OCI-M2 (cell line): ENCODE data around the gene UBE2F.
"Not testable (repeated sequence)": the region's sequence is repeated elsewhere in the genome, so short reads cannot be mapped to it uniquely, and the experiment has no call there.

ENCODE experiments used
- DNase-seq: peaks from one replicate; lab custom pipeline; 2025; ENCODE audit not compliant: unreplicated experiment; lab: John Stamatoyannopoulos, UW

Gene UBE2F

DNA sequence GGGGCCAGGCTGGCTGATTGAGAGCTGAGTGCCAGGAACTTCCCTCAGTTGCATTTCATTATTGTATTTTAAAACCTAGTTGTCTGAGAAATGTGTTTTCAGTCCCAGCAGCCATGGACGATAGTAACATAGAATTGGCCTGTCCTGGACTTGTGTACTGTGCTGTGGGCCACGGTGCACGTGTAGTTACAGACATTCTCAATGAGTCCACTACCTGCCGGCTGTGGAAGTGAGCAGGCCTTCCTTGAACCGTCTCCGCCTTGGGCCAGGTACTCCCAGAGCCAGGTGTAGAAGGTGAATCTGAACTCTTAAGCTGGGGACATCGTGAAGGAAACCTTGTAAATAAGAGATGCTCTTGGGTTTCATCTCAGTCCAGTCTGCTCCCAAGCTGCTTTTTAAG, 47.0 kb downstream of the UBE2F start:
- DNase-seq: no peak

- DNase-seq: no peak
These were observed 48.9 kb downstream of the UBE2F start for GRCh38 chr2:238015705-238016104.

- no peak for DNase-seq
These were observed 49.7 kb downstream of the UBE2F start for GRCh38 chr2:238016526-238016925.

DNA sequence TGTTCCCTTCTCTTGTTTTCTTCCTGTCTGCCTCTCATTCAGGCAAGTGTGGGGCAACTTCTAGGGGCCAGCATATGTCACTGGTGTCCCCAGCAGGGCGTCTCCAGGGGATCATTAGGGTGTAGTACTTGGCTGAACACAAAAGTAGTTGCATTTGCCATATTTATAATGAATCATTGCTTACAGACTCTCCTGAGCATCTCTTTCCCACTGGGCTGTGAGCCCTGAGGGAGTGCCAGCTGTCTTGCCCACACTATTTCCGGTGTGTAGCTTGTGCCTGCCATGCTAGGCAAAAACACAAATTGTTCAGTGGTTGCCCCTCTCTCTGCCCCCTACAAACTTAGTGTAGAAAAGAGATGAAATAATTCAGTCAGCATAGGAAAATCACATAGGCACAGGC, 53.1 kb downstream of the UBE2F start:
- DNase-seq: no peak

- no peak for DNase-seq
These were observed 54.0 kb downstream of the UBE2F start for GRCh38 chr2:238020816-238021215.

- DNase-seq: no peak
These were observed 54.5 kb downstream of the UBE2F start for GRCh38 chr2:238021327-238021726.

GRCh38 chr2:238022594-238023157, 55.9 kb downstream of the UBE2F start:
- no peak for DNase-seq

DNA sequence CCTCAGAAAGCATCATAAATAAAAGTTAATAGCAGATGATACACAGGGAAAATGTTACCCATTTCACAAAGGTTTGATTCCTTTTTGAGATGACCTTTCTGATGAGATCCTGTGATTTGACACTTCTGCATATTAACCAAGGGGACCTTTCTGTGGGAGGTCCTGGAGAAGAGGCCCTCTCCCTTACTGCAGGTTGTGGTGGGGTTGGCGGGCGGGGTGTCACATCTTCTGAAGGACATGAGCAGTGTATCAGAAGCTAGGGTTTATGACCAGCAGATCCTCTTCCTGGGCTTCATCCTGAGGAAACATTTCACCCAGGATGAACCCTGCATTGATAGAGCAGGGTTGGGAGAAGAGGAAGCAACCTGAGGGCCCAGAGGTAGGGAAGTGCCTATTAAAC, 56.8 kb downstream of the UBE2F start:
- DNase-seq: no peak

GRCh38 chr2:238024986-238025385, 58.2 kb downstream of the UBE2F start:
- no peak for DNase-seq

DNA sequence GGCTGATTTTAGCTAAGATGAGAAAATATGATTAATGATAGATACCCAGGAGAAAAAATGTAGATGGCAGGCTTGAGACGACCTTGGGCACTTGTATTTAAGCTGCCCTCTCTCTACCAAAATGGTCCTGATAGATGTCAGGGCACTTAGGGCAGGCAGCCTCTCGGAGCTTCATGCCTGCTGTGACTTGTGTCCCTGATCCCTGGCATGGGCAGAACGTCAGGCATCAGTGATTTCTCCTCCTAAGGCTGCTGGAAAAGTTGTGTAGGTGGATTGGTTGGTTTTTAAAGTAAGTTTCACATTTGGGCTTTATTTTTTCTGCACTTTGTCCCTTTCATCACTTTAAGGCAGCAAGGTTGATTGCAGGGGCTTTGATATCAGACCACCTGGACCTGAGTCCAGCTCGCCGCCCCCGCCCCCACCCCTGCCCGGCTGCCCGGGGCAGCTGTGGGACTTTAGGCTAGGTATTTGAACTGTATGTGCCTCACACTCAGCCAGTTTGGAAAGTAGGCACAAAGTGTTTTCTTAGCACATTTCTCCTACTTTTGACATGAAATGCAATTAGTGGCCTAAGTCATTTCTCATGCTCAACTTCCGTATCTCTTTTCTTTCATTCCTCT, 59.0 kb downstream of the UBE2F start:
- DNase-seq: no peak

DNA sequence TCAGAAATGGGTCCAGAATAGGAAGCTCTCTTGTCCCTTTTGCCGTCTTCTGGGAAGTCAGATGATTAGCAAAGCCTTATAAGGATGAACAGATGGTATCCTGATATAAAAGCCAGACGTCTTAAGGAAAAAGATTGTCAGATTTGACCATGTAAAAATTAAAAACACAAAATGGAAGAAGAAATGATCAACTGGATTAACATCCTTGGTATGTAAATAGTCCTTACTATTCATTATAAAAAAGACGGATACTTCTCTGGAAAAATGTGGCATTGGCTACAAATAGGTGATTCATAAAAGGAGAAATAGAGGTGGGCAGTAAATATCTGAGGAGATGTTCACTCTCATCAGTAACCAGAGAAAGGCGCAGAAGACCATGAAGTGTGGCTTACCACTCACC, 60.2 kb downstream of the UBE2F start:
- no peak for DNase-seq

DNA sequence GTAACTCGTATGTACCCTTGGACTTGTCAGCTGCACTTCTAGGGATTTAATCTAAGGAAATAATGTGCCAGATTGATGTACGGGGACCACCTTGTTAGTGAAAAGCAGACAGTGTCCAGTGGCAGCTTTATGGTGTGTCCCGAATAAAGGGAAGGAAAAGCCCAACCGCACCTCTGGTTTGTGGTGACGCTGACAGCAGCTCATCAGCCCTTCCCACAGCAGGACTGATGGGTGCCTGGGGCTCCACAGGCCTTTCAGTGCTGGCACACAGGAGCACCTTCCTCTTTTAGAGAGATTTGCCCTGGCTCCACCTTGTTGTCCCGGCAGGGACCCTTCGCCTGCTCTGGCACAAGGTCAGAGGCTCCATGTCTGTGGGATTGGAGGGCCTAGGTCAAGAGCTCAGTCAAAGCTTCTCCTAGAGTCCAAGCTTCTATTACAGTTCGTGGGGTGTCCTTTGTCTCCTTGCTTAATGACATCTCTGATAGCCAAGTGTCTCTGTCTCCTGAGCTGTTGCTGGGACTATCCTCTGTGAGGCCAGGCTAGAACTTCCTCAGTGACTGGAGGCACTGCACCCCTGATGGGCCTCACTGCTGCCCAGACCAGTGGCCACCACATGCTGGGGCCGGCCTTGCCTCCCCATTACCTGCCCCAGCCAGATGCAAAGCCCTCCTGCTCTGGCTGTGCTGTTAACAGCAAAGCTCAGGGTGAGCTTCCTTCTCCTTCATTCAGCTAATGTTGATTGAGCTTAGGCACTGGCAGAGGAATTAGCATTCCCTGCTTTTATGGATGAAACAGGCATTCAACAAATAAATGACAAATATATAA, 61.0 kb downstream of the UBE2F start:
- DNase-seq: no peak

GRCh38 chr2:238029853-238030252, 63.0 kb downstream of the UBE2F start:
- DNase-seq: no peak

DNA sequence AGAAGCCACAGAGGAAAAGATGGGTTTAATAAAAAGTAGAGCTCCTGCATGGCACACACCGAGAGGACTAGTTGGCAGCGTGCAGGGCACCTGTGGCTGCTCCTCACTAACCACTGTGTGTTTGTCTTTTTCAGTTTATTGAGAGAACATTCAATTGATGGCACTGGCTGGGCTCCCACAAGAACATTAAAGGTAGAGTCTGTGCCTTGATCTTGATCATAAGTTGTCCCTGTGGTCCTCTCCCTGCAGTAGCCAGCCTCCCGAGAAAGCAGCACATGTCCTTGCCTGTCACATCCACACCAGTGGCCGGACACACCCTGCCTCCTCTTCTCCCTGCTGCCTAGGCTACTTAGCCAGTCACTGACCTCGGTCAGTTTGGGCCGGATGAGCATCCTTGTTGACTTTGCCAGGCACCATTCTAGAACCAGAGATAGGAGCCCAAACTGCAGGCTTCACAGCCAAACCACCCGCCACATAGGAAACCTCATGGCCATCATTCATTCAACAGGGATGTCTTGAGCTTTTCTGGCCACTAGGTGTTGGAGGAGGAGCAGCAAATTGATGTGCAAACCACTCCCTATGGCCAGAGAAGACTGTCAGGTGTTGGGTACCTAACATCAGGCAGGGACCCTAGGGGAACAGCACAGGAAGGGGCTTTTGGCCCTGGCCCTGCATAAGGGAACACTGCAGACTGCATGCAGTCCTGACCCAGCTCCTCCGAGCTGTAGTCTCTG, 63.8 kb downstream of the UBE2F start:
- no peak for DNase-seq

DNA sequence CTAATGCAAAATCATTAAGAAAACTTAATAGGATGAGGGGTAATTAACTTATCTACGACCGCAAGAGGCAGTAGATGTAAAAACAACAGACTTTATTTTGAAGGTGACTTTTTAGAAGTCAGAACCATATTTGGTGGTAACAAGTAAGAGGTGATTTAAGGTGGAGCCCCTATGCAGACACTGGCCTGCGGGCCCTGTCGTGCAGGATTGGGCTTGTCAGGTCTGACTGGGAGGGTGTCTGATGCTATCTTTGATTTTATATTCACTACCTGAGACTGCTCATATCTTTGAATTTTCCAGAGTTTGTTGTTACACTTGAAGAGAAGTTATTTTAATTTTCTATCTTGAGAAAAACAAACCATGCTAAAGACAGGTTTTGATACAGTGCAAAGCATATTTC, 64.9 kb downstream of the UBE2F start:
- no peak for DNase-seq

DNA sequence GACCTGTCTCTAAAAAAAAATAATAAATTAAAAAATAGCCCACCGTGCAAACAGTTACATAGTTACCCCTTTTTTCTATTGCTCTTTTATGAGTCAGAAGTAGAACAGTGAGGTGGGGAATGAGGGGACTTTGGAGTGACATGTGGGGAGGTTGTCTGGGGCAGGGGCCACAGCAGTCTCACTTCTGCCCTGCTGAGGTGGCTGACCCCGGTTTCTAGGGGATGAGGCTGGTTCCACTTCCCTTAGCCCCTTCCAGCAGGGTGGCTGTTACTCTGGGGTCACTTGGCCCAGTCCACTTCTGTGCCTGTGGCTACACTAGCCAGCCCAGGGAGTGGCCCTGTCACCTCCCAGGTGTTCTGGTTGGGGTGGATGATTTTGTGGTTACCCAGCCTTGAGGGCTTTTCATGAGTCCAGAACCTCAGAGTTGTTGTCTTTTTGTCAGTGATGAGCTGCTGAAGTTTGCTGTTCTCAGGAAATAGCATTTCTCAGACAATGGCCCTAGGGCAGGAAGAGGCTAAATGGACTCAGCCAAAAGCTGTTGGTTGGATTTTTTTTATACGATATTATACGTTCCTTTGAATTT, 66.0 kb downstream of the UBE2F start:
- no peak for DNase-seq

GRCh38 chr2:238033991-238034390, 67.2 kb downstream of the UBE2F start:
- not testable (repeated sequence) for DNase-seq

DNA sequence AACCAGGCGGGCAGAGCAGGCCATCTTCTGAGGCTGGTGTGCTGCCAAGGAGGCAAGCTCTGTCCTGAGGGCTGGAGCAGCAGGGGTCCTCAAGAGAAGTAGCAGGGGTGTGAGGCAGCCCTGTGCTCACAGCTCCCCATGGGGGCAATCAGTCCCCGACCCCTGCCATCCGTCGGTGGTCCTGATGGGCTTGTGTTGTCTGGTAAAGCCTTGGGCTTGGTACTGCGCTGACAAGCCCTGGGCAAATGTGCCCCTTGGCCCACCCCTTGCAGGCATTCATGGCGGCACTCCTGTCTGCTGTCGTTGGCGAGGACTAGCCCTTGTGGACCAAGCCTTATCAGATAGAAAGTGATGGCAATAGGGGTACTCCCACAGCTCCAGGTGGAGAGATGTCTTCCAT, 71.4 kb downstream of the UBE2F start:
- no peak for DNase-seq

DNA sequence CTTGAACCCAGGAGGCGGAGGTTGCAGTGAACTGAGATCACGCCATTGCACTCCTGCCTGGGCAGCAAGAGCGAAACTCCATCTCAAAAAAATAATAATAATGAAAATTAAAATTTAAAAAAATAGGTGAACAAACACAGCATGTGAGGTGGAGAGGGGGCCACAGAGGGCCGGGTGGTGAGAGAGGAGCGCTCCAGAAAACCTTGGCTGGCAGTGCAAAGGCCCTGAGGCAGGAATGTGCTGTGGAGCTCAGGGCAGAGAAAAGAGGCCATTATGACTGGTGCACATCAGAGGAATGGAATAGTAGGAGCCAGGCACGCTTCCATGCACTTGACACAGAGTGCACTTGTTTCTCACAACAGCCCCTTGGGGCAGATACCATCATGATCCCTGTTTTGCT, 72.3 kb downstream of the UBE2F start:
- no peak for DNase-seq

DNA sequence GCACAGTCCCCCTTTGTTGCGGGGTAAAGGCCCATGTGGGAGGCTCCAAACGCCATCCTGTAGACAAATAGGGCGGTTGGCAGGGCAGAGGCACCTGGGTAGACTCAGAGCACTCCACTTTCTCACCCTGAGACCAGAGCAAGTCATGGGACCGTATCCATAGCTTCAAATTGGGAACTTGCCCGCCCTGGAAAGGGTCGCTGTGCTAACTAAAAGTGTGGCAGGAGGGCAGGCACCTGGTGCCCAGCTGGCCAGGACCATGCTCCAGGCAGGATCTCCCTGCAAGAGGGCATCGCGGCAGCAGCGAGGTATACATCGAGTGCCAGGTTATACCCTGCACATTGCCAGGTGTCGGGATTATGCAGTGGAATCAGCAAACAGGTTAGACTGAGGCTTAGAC, 73.2 kb downstream of the UBE2F start:
- no peak for DNase-seq

GRCh38 chr2:238040918-238041317, 74.1 kb downstream of the UBE2F start:
- DNase-seq: no peak
